HG03064 (cell line): ENCODE data around the gene EOMES.

ENCODE experiments used
- ATAC-seq: cut with Tn5 transposase; IDR thresholded peaks from one replicate; pipeline ENCODE4 v1.9.1; 2021; ENCODE audit warnings: low read depth; ENCODE audit not compliant: unreplicated experiment

Gene EOMES

GRCh38 chr3:27720899-27721716 is 1.0 kb downstream of the EOMES start:
- no peak for ATAC-seq

DNA sequence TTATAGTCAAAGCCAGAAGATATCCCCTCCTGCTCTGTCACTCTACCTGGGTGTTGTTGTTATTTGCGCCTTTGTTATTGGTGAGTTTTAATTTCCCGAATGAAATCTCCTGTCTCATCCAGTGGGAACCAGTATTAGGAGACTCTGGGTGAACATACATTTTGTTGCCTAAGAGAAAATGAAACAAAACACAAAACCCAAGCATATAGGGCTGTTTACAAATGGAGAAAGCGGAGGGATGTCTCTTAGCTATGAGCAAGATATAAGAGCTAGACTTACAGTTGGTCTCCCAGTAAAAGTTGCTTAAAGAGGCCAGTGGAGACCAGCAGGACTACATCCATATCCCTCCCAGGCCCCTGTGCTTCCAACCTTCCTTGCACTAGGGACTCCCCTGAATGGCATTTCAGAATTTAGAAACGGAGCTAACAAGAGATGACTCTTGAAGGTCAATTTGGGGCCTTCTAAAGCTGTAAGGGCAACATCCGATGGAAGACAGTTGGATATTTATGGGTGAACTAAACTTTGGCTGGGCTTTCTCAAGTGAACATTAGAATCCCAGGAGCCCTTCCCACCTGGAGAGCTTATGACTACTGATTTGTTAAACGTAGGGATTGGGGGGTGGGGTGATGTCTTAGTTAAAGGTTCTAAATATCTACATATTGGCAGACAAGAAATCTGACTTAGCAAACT is 2.7 kb downstream of the EOMES start:
- ATAC-seq: no peak

GRCh38 chr3:27718459-27718858 is 3.7 kb downstream of the EOMES start:
- ATAC-seq: no peak

DNA sequence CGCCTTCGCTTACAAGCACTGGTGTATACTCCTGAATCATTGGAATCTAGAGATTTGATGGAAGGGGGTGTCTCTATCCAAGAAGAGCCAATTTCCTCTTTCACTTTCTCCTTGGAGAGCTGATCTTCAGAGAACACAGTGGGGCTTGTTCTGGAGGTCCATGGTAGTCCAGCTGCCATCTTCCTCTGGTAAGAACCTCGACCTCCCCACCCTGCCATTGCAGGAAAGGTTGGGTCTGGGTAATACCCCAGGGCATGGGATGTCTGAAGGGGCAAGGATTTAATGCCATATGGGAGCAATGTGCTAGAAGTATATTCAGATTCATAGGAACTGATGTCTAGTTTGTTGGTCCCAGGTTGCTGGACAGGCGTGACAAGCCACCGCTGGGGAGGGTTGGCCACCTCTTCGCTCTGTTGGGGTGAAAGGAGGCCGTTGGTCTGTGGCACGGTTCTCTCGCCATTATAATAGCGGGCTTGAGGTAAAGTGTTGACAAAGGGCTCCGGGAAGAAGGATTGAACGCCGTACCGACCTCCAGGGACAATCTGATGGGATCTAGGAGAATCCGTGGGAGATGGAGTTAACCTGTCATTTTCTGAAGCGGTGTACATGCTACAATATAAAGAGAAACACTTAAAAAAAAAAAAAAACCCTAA is 4.8 kb downstream of the EOMES start:
- no peak for ATAC-seq

DNA sequence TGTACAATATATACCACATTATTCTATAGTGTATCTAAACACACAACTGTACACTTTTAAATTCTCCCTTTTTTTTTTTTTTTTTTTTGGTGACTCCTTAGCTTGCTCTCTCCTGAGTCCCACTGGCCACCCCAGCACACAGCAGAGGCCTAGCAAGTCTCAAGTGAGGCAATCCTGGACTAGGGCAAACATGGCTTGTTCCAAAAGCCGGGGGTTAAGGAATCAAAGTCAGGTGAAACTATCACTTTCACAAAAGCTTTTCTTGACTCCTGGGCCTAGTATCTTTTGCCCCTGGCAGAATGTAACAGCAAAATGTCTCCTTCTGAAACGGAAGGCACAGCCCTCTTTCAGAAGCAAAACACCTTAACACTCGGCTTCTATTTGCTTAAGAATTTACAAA is 5.8 kb downstream of the EOMES start:
- no peak for ATAC-seq

DNA sequence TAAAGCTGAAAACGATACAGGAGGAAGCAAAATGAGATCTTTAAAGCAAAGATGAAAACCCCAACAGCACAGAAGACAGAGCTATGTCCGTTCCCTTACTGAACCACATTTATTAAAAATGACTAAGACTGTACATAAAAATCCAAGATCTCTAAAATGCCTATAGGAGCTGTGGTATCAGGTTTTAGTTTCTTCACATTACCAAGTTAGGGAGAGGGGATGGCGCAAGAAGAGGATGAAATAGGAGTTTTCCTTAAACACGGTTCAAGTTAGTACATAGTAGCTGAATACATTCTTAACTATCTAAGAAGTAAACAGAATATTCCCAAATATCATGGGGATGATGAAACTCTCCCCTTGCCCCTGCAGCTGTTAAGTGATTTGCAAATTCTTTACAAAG is 6.3 kb downstream of the EOMES start:
- no peak for ATAC-seq

DNA sequence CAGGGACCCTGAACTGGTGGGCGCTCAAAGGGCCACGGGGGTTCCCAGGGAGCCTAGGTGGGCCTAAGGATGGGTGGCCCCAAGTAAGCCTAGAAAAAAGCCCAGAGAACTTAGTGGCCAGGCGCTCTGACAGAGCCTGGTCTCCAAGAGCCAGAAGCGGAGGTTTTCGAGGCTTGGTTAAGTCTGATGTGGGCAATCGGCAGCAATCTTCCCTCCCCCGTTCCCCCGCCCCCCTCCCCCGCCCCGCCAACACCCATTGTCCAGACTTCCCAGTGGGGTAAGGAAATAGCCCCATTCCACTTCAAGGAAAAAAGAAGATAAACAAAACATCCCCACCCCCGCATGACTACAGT is 6.7 kb downstream of the EOMES start:
- no peak for ATAC-seq

- ATAC-seq: no peak
Observed at GRCh38 chr3:27714692-27715453, 7.2 kb downstream of the EOMES start.

- ATAC-seq: no peak
Observed at GRCh38 chr3:27714146-27714526, 8.0 kb downstream of the EOMES start.

- no peak for ATAC-seq
Observed at GRCh38 chr3:27713435-27714145, 8.5 kb downstream of the EOMES start.

GRCh38 chr3:27713078-27713423 is 9.1 kb downstream of the EOMES start:
- ATAC-seq: no peak

- peak; percentile 97 for ATAC-seq
Observed at GRCh38 chr3:27712136-27713077, 9.7 kb downstream of the EOMES start.

DNA sequence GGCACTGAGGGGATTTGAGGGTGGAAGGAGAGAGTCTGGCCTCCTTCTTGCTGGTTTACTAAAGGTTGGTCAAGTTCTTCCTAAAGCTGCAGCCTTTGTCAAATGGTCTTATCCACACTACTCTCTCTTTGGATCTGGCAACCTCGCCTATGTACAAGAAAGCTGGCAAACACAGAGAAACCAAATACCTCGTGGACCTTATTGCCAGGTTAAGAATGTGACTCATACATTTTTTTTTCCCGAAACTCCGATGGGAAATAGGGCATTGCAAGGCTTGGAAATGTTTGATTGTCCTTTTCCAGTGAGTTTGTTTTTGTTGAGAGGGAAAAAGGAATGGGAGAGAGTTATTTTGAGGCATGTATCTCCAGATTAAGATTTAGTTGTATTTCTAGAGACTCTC is 13.9 kb downstream of the EOMES start:
- no peak for ATAC-seq

DNA sequence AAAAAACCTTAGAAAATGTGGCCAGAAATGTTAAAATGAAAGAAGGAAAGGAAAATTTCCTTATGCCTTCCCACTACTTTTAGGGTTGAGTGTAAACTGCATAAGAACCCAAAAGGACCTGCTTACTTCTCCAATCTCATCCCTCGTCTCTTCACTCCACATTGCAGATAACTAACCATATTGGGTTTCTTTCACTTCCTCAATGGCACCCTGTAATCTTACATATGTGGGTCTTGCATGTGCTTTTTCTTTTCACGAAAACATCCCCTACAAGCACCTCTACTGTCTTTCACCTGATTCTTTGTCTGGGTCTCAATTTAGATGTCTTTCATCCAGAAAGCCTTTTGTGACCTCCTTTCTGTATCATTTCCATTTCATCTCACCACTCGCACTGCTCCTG is 23.1 kb downstream of the EOMES start:
- no peak for ATAC-seq

DNA sequence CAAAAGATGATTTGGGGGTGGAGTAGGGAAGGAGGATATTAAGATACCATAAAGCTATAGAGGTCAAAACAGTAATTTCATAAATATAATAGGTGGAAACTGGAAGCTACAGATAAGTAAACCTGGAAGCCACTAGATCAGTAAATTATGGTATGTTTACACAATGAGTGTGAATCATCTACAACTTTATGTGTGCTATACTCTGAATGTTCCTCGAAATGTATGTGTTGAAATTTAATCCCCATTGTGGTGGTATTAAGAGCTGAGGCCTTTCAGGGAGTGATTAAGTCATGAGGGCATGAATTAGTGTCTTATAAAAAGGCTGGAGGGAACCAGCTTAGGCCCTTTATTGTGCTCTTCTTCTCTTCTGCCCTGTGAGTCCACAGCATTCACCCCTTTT is 25.2 kb downstream of the EOMES start:
- ATAC-seq: no peak

GRCh38 chr3:27695636-27696035 is 26.5 kb downstream of the EOMES start:
- ATAC-seq: no peak

DNA sequence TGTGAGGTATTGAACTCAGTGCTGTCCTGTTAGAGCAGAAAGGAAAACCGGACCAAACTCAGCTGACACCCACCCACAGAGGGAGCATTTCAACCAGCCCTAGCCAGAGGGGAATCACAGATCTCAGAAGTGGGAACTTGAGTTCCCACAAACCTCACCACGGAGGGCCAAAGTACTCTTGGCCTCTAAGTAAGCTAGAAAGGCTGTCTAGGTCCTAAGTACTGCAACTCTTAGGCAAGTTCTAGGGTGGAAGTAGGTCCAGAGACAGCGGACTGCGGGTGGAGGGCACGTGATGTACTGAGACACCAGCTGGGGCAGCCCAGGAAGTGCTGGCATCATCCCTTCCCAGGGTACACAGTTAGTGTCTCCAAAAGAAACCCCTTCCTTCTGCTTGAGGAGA is 34.1 kb downstream of the EOMES start:
- no peak for ATAC-seq

DNA sequence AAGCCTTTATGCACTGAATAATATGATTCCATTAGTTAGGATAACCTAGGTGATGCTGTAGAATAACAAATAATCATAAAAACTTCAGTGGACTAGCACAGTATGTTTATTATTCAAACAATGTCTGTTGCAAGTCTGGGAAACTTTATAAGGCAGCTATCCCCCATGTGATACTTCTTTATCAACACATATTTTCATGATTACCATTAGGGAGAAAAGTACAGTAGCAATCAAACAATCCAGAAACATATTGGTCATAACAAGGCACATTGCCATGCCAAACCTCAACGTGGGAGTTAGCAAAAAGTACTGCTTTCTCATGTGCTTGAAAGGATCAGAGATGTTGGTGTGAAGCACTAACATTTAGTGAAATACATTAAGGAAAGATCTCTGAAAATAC is 35.5 kb downstream of the EOMES start:
- ATAC-seq: no peak

DNA sequence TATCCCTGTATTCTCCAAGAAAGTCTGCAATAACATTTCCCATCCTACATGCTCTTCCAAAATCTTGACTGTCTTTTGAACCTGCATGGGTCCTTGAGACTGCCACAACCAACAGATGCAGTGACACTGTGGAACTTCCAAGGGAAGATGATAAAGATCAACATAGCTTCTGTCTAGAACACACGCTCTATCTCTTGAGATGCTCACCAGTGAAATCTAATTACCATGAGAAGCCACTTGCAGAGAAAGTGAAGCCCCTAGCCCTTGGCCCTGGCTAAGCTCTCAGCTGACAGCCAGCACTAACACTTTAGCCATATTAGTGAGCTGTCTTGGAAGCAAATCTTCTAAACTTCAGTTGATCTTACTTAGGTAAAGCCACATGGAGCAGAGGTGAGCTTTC is 36.6 kb downstream of the EOMES start:
- ATAC-seq: no peak

GRCh38 chr3:27684302-27684701 is 37.8 kb downstream of the EOMES start:
- no peak for ATAC-seq
